DMS 273 (cell line): Measurements from ENCODE around the gene GDF7.

Experiments used
- DNase-seq: peaks from one replicate; lab custom pipeline; 2025; ENCODE audit not compliant: unreplicated experiment; lab: John Stamatoyannopoulos, UW

The GDF7 gene

GRCh38 chr2:20672201-20672951 is 5.4 kb downstream of the GDF7 start:
- no peak for DNase-seq

- no peak for DNase-seq
Observed at GRCh38 chr2:20673686-20674308, 6.9 kb downstream of the GDF7 start.

GRCh38 chr2:20674309-20674965 is 7.5 kb downstream of the GDF7 start:
- no peak for DNase-seq

- DNase-seq, result no peak
Observed at GRCh38 chr2:20674974-20675679, 8.2 kb downstream of the GDF7 start.

GRCh38 chr2:20675701-20676352 is 8.9 kb downstream of the GDF7 start:
- peak; percentile 41 for DNase-seq

GRCh38 chr2:20676353-20677215 is 9.6 kb downstream of the GDF7 start:
- DNase-seq, result no peak

- DNase-seq, result peak; percentile 45
Observed at GRCh38 chr2:20677301-20678085, 10.5 kb downstream of the GDF7 start.

GRCh38 chr2:20678086-20678395 is 11.1 kb downstream of the GDF7 start:
- no peak for DNase-seq

GRCh38 chr2:20678780-20679179 is 11.8 kb downstream of the GDF7 start:
- DNase-seq, result no peak

GRCh38 chr2:20680744-20681375 is 13.9 kb downstream of the GDF7 start:
- DNase-seq, result no peak

GRCh38 chr2:20682167-20682920 is 15.4 kb downstream of the GDF7 start:
- DNase-seq, result peak; percentile 52

- no peak for DNase-seq
Observed at GRCh38 chr2:20684581-20685063, 17.7 kb downstream of the GDF7 start.

- DNase-seq, result no peak
Observed at GRCh38 chr2:20687260-20687832, 20.4 kb downstream of the GDF7 start.

- no peak for DNase-seq
Observed at GRCh38 chr2:20689428-20690264, 22.7 kb downstream of the GDF7 start.

GRCh38 chr2:20691076-20691734 is 24.3 kb downstream of the GDF7 start:
- DNase-seq, result no peak

GRCh38 chr2:20692081-20692480 is 25.1 kb downstream of the GDF7 start:
- no peak for DNase-seq
